D341Med (cell line): ENCODE data around the gene CNTN6.
"Not testable (repeated sequence)": the region's sequence is repeated elsewhere in the genome, so short reads cannot be mapped to it uniquely, and the experiment has no call there.

Experiments
- DNase-seq: peaks from one replicate; pipeline ENCODE4 v3.0.0; 2012; ENCODE audit warnings: low spot score

CNTN6 gene

GRCh38 chr3:1288805-1289494, 196.1 kb downstream of the CNTN6 start:
- DNase-seq: no peak

GRCh38 chr3:1292571-1293071, 199.8 kb downstream of the CNTN6 start:
- no peak for DNase-seq

- no peak for DNase-seq
Observed at GRCh38 chr3:1294586-1294985, 201.8 kb downstream of the CNTN6 start.

GRCh38 chr3:1318296-1319005, 225.6 kb downstream of the CNTN6 start:
- no peak for DNase-seq

- DNase-seq: no peak
Observed at GRCh38 chr3:1326546-1326945, 233.7 kb downstream of the CNTN6 start.

GRCh38 chr3:1330107-1330506, 237.3 kb downstream of the CNTN6 start:
- no peak for DNase-seq

- no peak for DNase-seq
Observed at GRCh38 chr3:1346386-1346785, 253.6 kb downstream of the CNTN6 start.

GRCh38 chr3:1348547-1348946, 255.7 kb downstream of the CNTN6 start:
- DNase-seq: no peak

- DNase-seq: no peak
Observed at GRCh38 chr3:1350885-1351284, 258.1 kb downstream of the CNTN6 start.

GRCh38 chr3:1355691-1356090, 262.9 kb downstream of the CNTN6 start:
- DNase-seq: no peak

- no peak for DNase-seq
Observed at GRCh38 chr3:1356101-1356500, 263.3 kb downstream of the CNTN6 start.

GRCh38 chr3:1365528-1365927, 272.7 kb downstream of the CNTN6 start:
- no peak for DNase-seq

- DNase-seq: no peak
Observed at GRCh38 chr3:1374471-1374870, 281.6 kb downstream of the CNTN6 start.

- DNase-seq: no peak
Observed at GRCh38 chr3:1375145-1375544, 282.3 kb downstream of the CNTN6 start.

GRCh38 chr3:1380926-1381646, 288.3 kb downstream of the CNTN6 start:
- DNase-seq: no peak

- DNase-seq: no peak
Observed at GRCh38 chr3:1381647-1382036, 288.8 kb downstream of the CNTN6 start.

- not testable (repeated sequence) for DNase-seq
Observed at GRCh38 chr3:1387396-1387905, 294.6 kb downstream of the CNTN6 start.

GRCh38 chr3:1394188-1394587, 301.4 kb downstream of the CNTN6 start:
- DNase-seq: peak; percentile 12

GRCh38 chr3:1400571-1400970, 307.7 kb downstream of the CNTN6 start:
- no peak for DNase-seq

- DNase-seq: no peak
Observed at GRCh38 chr3:1404270-1404962, 311.6 kb downstream of the CNTN6 start.

GRCh38 chr3:1406250-1406649, 313.4 kb downstream of the CNTN6 start:
- DNase-seq: no peak

- no peak for DNase-seq
Observed at GRCh38 chr3:1421577-1421976, 328.8 kb downstream of the CNTN6 start.
